ENCODE data around the gene PFKFB4. TPM values are rescaled to one million over a fixed set of nuclear protein-coding genes. Genes with fewer than 3 reads are reported as not detected.

The PFKFB4 gene
- total RNA-seq, 2 experiments from 2014 or later = 90.8 to 94.0 TPM

- TF ChIP-seq CTCF (IDR thresholded peaks at IDR 0.05) = no peak
- intact Hi-C loops (cut with micrococcal nuclease) = no loop called here
- Mint-ChIP-seq H3K27me3 (no peaks in the 10 kb centered on the region), H3K27ac (peak within 1 kb of the TSS; percentile 48), H3K36me3 (ENCODE audit: low read depth) (no peaks in the 10 kb centered on the region), H3K4me3 (no peak within 1 kb of the TSS), H3K9me3 (no peaks in the 10 kb centered on the region), H3K4me1 (ENCODE audit: low read depth) (peaks cover 31% of the 10 kb centered on the region)
- CTCF ChIA-PET = interaction anchor here (1.0 to 2.5 kb wide), 2 partner anchors 71 to 127 kb away, joined by 3 to 6 read pairs; no protein-coding TSS in a partner anchor
- no peak for ATAC-seq
- POLR2A ChIA-PET = no interaction called here
- DNase-seq = no peak
Observed at GRCh38 chr3:48563382-48563918, 6.8 kb upstream of the PFKFB4 start, which contains the start of gene UCN2. UCN2 (minus strand) TSS chr3:48563781; CDS start chr3:48563124, 657 bp downstream.

- Mint-ChIP-seq H3K4me1 (ENCODE audit: low read depth) (peaks cover 36% of the 10 kb centered on the region), H3K27ac (no peak overlapping the region), H3K36me3 (ENCODE audit: low read depth) (no peaks in the 10 kb centered on the region), H3K27me3 (no peaks in the 10 kb centered on the region), H3K4me3 (no peak overlapping the region), H3K9me3 (no peaks in the 10 kb centered on the region)
- ATAC-seq (no peak), DNase-seq (no peak)
- intact Hi-C loops (cut with micrococcal nuclease) = no loop called here
- CTCF ChIA-PET = interaction anchor here (1.8 to 11.3 kb wide), 3 partner anchors 74 to 127 kb away, joined by 6 to 116 read pairs (median 6); no protein-coding TSS in a partner anchor
- TF ChIP-seq CTCF (IDR thresholded peaks at IDR 0.05) = no peak
- POLR2A ChIA-PET = no interaction called here
Observed at GRCh38 chr3:48562367-48563095, 5.9 kb upstream of the PFKFB4 start.

GRCh38 chr3:48561045-48561736 is 4.6 kb upstream of the PFKFB4 start:
- Mint-ChIP-seq H3K36me3 (ENCODE audit: low read depth) (peaks cover 5% of the 10 kb centered on the region), H3K9me3 (no peaks in the 10 kb centered on the region), H3K27me3 (no peaks in the 10 kb centered on the region), H3K4me1 (ENCODE audit: low read depth) (peaks cover 36% of the 10 kb centered on the region), H3K27ac (no peak overlapping the region), H3K4me3 (no peak overlapping the region)
- ATAC-seq = no peak
- ChIA-PET CTCF (interaction anchor here (0.9 to 11.3 kb wide), 4 partner anchors 16 to 125 kb away, joined by 3 to 116 read pairs (median 4); no protein-coding TSS in a partner anchor), POLR2A (no interaction called here)
- intact Hi-C loops (cut with micrococcal nuclease) = no loop called here
- no peak for TF ChIP-seq CTCF (IDR thresholded peaks at IDR 0.05)
- DNase-seq = peak; percentile 66

- CTCF ChIA-PET = interaction anchor here (0.9 to 11.3 kb wide), 6 partner anchors 15 to 160 kb away, joined by 3 to 116 read pairs (median 12); no protein-coding TSS in a partner anchor
- H3K36me3 Mint-ChIP-seq (ENCODE audit: low read depth) = peaks cover 10% of the 10 kb centered on the region
- intact Hi-C loops (cut with micrococcal nuclease) = no loop called here
- no peak for DNase-seq
- H3K9me3 Mint-ChIP-seq = no peaks in the 10 kb centered on the region
- H3K4me3 Mint-ChIP-seq = no peak overlapping the region
- no peaks in the 10 kb centered on the region for H3K27me3 Mint-ChIP-seq
- POLR2A ChIA-PET = no interaction called here
- peaks cover 34% of the 10 kb centered on the region for H3K4me1 Mint-ChIP-seq (ENCODE audit: low read depth)
- no peak for TF ChIP-seq CTCF (IDR thresholded peaks at IDR 0.05)
- no peak overlapping the region for H3K27ac Mint-ChIP-seq
- ATAC-seq = no peak
Observed at GRCh38 chr3:48560648-48561018, 4.0 kb upstream of the PFKFB4 start.

All from activated CD8-positive, alpha-beta T cell treated with anti-CD3 and anti-CD28 coated beads for 36 hours (primary cell).